ENCODE results near the gene ADAMTS13. TPM values are rescaled to one million over a fixed set of nuclear protein-coding genes. Genes with fewer than 3 reads are reported as not detected.

Gene ADAMTS13
- total and polyA plus RNA-seq, 8 donors, result 1.5 to 18.9 (median 3.1) TPM

GRCh38 chr9:133436681-133437080, 14.5 kb downstream of the ADAMTS13 start:
- no peaks in the 10 kb centered on the region for H3K36me3 ChIP-seq
- intact Hi-C loops (cut with DNase I), result no loop called here
- H3K4me1 ChIP-seq, result no peaks in the 10 kb centered on the region
- TF ChIP-seq CTCF (IDR thresholded peaks at IDR 0.05), result no peak
- H3K9me3 ChIP-seq, result no peaks in the 10 kb centered on the region
- ATAC-seq (no peak), FAIRE-seq (no peak), DNase-seq (no peak)
- no peak overlapping the region for H3K4me3 ChIP-seq
- WGBS, 2 donors, result 76 to 86% methylated on average over 16 of the region's 16 CpGs
- H3K27ac ChIP-seq, result no peak overlapping the region
- no peaks in the 10 kb centered on the region for H3K27me3 ChIP-seq

DNA sequence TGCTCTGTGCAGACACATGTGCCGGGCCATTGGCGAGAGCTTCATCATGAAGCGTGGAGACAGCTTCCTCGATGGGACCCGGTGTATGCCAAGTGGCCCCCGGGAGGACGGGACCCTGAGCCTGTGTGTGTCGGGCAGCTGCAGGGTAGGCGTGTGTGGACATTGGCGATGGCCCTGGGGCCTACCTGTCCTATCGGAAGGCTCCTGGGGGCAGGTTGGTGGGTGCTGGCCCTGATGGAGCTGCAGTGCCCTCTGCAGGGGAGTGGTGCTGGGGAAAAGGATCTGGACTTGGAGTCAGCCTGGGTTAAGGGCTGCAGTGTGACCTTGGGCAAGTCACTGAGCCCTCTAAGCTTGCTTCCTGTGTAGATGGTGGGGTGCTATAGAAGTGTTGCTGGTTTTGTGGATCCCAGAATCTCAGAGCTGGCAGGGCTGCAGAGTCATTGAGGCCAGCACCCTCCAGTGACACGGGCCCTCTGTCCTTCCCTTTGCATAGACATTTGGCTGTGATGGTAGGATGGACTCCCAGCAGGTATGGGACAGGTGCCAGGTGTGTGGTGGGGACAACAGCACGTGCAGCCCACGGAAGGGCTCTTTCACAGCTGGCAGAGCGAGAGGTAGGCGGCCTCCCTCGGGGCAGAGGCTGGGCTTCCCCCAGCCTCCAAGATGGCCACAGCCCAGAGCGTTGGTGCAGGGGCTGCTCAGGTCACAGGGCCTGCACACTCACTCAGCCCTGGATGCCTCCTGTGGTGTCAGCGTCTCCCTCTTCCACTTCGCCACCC, 15.8 kb downstream of the ADAMTS13 start:
- WGBS, 2 donors, result 86 to 88% methylated on average over 20 of the region's 20 CpGs
- Histone ChIP-seq H3K4me3 (no peak overlapping the region), H3K27ac (no peak overlapping the region), H3K36me3 (no peaks in the 10 kb centered on the region), H3K9me3 (no peaks in the 10 kb centered on the region), H3K27me3 (no peaks in the 10 kb centered on the region), H3K4me1 (no peaks in the 10 kb centered on the region)
- no peak for TF ChIP-seq CTCF (IDR thresholded peaks at IDR 0.05)
- FAIRE-seq (no peak), ATAC-seq (no peak), DNase-seq (no peak)
- intact Hi-C loops (cut with DNase I), result no loop called here

DNA sequence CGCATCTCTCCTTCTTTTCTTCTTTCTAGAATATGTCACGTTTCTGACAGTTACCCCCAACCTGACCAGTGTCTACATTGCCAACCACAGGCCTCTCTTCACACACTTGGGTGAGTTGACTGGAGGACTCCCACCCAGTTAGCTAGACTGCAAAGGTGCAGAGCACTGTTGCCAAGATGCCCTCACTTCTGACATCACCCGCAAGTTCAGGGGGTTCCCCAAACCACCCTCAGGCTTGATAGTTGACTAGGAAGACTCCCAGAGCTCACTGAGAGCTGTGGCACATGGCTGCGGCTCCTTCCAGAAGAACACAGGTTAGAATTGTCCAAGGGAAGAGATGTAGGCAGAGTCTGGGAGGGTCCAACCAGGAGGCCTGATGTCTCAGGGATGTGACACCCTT, 17.2 kb downstream of the ADAMTS13 start:
- Histone ChIP-seq H3K36me3 (no peaks in the 10 kb centered on the region), H3K4me3 (no peak overlapping the region), H3K27me3 (no peaks in the 10 kb centered on the region), H3K4me1 (no peaks in the 10 kb centered on the region), H3K9me3 (no peaks in the 10 kb centered on the region), H3K27ac (no peak overlapping the region)
- FAIRE-seq (no peak), ATAC-seq (no peak), DNase-seq (no peak)
- no peak for TF ChIP-seq CTCF (IDR thresholded peaks at IDR 0.05)
- intact Hi-C loops (cut with DNase I), result no loop called here
- WGBS, 2 donors, result 76 to 79% methylated on average over 4 of the region's 4 CpGs

DNA sequence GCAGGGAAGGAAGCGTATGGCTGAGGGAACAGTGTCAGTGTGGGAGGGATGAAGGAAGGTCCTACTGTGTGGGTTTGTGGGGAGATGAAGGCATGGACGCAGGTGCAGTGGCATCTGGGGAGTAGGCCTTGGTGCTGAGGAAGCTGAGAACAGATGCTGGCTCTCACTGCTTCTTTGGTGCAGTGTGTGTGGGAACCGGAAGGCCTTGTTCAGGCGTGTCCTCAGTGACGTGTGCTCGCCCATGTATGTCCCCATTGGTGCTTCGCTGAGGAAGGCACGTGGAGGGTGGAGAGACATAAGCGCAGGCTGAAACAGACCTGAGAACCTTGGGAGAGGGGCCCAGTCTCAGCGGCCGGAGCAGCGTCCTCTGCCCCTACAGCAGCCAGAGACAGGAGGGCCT, 18.7 kb downstream of the ADAMTS13 start:
- Histone ChIP-seq H3K27ac (no peak overlapping the region), H3K27me3 (no peaks in the 10 kb centered on the region), H3K4me3 (no peak overlapping the region), H3K4me1 (no peaks in the 10 kb centered on the region), H3K9me3 (no peaks in the 10 kb centered on the region), H3K36me3 (no peaks in the 10 kb centered on the region)
- no peak for TF ChIP-seq CTCF (IDR thresholded peaks at IDR 0.05)
- FAIRE-seq, result no peak
- ATAC-seq, result no peak
- intact Hi-C loops (cut with DNase I), result no loop called here
- 89 to 94% methylated on average over 12 of the region's 12 CpGs for whole genome bisulfite sequencing, 2 donors
- no peak for DNase-seq

DNA sequence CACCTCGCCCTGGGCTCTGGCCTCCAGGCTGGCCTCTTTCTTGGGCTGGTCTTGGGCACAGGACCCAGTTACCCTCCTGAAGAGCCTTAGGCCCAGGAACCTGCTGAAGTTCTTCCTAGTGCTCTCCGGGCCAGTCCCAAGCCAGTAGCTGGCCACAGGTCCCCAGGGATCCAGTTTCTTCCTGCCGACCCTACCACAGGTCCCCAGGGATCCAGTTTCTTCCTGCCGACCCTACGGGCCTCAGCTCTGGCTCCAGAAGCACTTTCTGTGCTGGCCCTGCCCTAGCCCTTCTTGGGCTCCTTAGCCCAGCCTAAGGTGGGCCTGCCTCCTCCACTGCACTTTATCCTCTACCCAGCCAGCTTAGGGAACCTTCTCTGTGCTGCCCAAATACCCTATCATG, 19.4 kb downstream of the ADAMTS13 start:
- DNase-seq, result no peak
- Histone ChIP-seq H3K36me3 (no peaks in the 10 kb centered on the region), H3K4me3 (no peak overlapping the region), H3K27me3 (no peaks in the 10 kb centered on the region), H3K4me1 (no peaks in the 10 kb centered on the region), H3K9me3 (no peaks in the 10 kb centered on the region), H3K27ac (no peak overlapping the region)
- no peak for TF ChIP-seq CTCF (IDR thresholded peaks at IDR 0.05)
- no peak for FAIRE-seq
- ATAC-seq, result no peak
- 66 to 70% methylated on average over 5 of the region's 5 CpGs for WGBS, 2 donors
- intact Hi-C loops (cut with DNase I), result no loop called here

Data from pancreas (tissue), 10 donors.